Epithelial cell of proximal tubule (primary cell): ENCODE results near the gene LSM7. TPM values are rescaled to one million over a fixed set of nuclear protein-coding genes. Genes with fewer than 3 reads are reported as not detected.

Source experiments
- DNase-seq: peaks from one replicate; pipeline ENCODE4 v3.0.0-alpha.2; 2011; ENCODE audit warnings: low read depth
- H3K4me3 ChIP-seq: 2 replicates; pipeline ENCODE4 v1.5.1; 2011; ENCODE audit warnings: low read depth, mild to moderate bottlenecking, low read length
- total RNA-seq: library from RNA; depleted of rRNA; stranded (reverse); fragments of >200 nt; gene quantifications from 2 replicates; pipeline ENCODE4 v1.2.3, GENCODE V29; 2015
- TF ChIP-seq, protein P1 (sequence below): conservative IDR thresholded peaks from 2 replicates; pipeline ENCODE4 v1.5.1; 2012; ENCODE audit warnings: low read depth, mild to moderate bottlenecking, low read length

Gene LSM7
- total RNA-seq, 1 donor from 2014 or later, result 352 TPM

- no peak overlapping the region for H3K4me3 ChIP-seq
- TF ChIP-seq, protein P1, sequence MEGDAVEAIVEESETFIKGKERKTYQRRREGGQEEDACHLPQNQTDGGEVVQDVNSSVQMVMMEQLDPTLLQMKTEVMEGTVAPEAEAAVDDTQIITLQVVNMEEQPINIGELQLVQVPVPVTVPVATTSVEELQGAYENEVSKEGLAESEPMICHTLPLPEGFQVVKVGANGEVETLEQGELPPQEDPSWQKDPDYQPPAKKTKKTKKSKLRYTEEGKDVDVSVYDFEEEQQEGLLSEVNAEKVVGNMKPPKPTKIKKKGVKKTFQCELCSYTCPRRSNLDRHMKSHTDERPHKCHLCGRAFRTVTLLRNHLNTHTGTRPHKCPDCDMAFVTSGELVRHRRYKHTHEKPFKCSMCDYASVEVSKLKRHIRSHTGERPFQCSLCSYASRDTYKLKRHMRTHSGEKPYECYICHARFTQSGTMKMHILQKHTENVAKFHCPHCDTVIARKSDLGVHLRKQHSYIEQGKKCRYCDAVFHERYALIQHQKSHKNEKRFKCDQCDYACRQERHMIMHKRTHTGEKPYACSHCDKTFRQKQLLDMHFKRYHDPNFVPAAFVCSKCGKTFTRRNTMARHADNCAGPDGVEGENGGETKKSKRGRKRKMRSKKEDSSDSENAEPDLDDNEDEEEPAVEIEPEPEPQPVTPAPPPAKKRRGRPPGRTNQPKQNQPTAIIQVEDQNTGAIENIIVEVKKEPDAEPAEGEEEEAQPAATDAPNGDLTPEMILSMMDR, result no peak
- DNase-seq, result no peak
These were observed 22.0 kb downstream of the LSM7 start for GRCh38 chr19:2306281-2306806.

DNA sequence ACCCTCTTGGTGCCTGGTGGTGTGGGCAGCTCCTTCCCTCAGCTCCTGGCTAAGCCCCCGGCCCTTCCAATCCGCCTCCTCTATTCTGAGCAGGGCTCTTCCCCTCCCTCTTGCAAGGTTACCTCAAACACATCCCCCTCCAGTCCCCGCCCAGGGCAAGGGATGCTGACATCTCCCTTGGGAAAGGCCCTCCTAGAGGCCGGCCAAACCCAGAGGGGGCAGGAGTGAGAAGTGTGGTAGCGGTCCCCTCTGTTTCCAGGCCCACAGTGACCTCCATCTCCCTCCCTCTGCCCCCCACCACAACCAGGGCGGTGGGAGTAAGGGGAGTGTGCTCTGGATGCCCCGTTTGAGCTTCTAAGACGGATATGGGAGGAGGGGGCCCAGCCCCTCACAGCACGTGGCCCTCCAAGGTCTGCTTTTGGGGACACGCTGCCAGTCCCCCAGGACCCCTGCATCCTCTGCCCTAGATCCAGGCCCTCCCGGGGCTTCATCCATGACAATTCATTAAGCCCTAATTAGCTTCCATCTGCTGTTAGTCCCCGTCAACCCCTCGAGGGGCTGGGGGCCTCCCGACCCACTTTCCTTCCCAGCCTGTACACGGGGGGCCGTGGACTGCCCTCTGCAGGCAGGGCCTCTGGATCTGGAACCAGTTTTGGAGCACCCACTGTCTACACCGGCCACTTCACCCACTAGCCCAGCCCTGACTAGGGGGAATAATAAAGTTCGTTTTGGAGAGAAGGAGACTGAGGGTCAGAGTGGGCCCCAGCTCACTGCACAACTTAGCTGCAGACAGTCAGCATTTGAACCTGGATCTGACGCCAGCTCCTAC, 22.7 kb downstream of the LSM7 start:
- TF ChIP-seq, protein P1, result no peak
- H3K4me3 ChIP-seq, result no peak overlapping the region
- DNase-seq, result no peak

GRCh38 chr19:2303211-2303798, 25.1 kb downstream of the LSM7 start:
- DNase-seq, result no peak
- TF ChIP-seq, protein P1, result no peak
- no peak overlapping the region for H3K4me3 ChIP-seq

- TF ChIP-seq, protein P1, result no peak
- H3K4me3 ChIP-seq, result no peak overlapping the region
- DNase-seq, result no peak
These were observed 25.8 kb downstream of the LSM7 start for GRCh38 chr19:2302319-2303210.

- DNase-seq, result no peak
- no peak overlapping the region for H3K4me3 ChIP-seq
- TF ChIP-seq, protein P1, result no peak
These were observed 27.9 kb downstream of the LSM7 start for GRCh38 chr19:2300533-2300932.

DNA sequence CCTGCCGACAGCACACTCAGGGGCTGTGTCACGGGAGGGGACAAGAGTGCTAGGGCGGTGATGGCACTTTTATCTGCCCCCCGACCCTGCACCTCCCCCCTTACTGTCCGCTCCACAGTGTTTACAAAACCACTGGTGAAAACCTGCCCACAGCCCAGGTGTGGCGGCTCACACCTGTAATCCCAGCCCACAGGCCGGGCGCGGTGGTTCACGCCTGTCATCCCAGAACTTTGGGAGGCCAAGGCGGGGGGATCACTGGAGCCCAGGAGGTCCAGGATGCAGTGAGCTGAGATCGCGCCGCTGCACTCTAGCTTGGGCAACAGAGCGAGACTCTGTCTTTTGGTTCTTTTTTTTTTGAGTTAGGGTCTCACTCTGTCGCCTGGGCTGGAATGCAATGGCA, 32.2 kb downstream of the LSM7 start:
- TF ChIP-seq, protein P1, result no peak
- no peak overlapping the region for H3K4me3 ChIP-seq
- no peak for DNase-seq
